Left ventricle myocardium inferior (tissue), 1 donor: ENCODE data around the gene SHH. TPM values are rescaled to one million over a fixed set of nuclear protein-coding genes. Genes with fewer than 3 reads are reported as not detected.

Source experiments
- DNase-seq: peaks from one replicate; pipeline ENCODE4 v3.0.0-alpha.2; 2020
- H3K27ac ChIP-seq: fragments of 200-600 bp; replicated peaks from 2 replicates; pipeline ENCODE4 v1.8.0; 2021
- H3K27me3 ChIP-seq: fragments of 200-600 bp; 2 replicates; pipeline ENCODE4 v1.8.0; 2021; ENCODE audit warnings: low read depth
- H3K36me3 ChIP-seq: fragments of 200-600 bp; 2 replicates; pipeline ENCODE4 v1.8.0; 2021
- H3K4me1 ChIP-seq: fragments of 200-600 bp; 2 replicates; pipeline ENCODE4 v1.8.0; 2021
- H3K4me3 ChIP-seq: fragments of 200-600 bp; 2 replicates; pipeline ENCODE4 v1.8.0; 2021; ENCODE audit warnings: mild to moderate bottlenecking, moderate library complexity
- H3K9me3 ChIP-seq: fragments of 200-600 bp; replicated peaks from 2 replicates; pipeline ENCODE4 v1.8.0; 2021
- intact Hi-C: fragments of 100-400 bp; cut with micrococcal nuclease; formaldehyde crosslinking; loops from one replicate; pipeline ENCODE4 v1.11.0; 2022
- total RNA-seq: library from RNA; stranded (reverse); fragmentation: NEBNext Ultra II Directional; extraction: Animal tissue kit (Norgen Biotek cat#: 25700); gene quantifications from one replicate; pipeline ENCODE4 v1.2.1, GENCODE V29; 2021
- TF ChIP-seq, protein P1 (sequence below): fragments of 200-600 bp; IDR thresholded peaks from 2 replicates; pipeline ENCODE4 v1.8.0; 2021; ENCODE audit warnings: antibody characterized with exemption, mild to moderate bottlenecking, borderline replicate concordance
- donor health status: DM: no; HTN: yes; CAD: no; lungs with severe emphysema.

The SHH gene
- total RNA-seq, 1 donor from 2014 or later: not detected

DNA sequence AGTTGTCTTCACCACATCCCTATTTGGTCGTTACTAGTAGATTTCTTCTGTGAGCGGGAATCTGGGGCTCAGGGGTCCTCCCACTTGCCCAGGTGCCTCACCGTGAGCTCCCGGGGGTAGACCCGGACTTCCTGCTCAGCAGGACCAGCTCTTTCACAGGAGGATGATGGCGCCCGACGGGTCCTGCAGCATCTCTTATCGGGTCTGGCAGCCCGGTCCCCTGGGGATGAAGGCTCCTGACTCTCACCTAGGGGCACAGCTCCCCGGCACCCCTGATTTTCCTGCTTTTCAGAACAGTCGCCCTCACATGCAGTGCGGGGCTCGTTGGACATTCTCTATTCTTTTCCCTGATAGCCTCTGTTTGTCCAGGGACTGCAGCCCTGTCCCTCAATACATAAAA lies 33.0 kb upstream of the SHH start:
- Histone ChIP-seq H3K36me3 (no peaks in the 10 kb centered on the region), H3K27me3 (peaks cover 89% of the 10 kb centered on the region), H3K4me1 (no peaks in the 10 kb centered on the region), H3K9me3 (no peaks in the 10 kb centered on the region), H3K27ac (no peak overlapping the region), H3K4me3 (no peak overlapping the region)
- TF ChIP-seq, protein P1, sequence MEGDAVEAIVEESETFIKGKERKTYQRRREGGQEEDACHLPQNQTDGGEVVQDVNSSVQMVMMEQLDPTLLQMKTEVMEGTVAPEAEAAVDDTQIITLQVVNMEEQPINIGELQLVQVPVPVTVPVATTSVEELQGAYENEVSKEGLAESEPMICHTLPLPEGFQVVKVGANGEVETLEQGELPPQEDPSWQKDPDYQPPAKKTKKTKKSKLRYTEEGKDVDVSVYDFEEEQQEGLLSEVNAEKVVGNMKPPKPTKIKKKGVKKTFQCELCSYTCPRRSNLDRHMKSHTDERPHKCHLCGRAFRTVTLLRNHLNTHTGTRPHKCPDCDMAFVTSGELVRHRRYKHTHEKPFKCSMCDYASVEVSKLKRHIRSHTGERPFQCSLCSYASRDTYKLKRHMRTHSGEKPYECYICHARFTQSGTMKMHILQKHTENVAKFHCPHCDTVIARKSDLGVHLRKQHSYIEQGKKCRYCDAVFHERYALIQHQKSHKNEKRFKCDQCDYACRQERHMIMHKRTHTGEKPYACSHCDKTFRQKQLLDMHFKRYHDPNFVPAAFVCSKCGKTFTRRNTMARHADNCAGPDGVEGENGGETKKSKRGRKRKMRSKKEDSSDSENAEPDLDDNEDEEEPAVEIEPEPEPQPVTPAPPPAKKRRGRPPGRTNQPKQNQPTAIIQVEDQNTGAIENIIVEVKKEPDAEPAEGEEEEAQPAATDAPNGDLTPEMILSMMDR: no peak
- DNase-seq: no peak
- intact Hi-C loops: no loop called here

DNA sequence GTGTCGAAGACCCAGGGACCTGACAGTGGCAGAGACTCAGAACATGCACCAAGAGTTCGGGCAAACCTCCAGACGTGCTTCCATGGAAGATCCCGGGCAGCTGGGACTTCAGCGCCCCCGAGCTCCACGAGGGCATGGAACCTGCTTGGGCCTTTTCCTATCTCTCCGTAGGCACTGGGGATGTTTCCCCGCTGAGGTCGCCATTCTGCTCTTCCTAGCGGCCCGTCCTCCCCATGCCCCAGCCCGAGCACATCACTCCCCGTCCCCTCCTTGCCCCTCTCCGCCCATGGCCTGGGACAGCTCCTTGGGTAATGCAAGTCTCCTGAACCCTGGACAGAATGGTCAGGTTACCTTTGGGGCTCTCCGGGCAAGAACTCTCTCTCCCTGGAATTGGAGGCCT lies 32.3 kb upstream of the SHH start:
- TF ChIP-seq, protein P1: no peak
- no peak for DNase-seq
- Histone ChIP-seq H3K27me3 (peaks cover 89% of the 10 kb centered on the region), H3K27ac (no peak overlapping the region), H3K9me3 (no peaks in the 10 kb centered on the region), H3K4me3 (no peak overlapping the region), H3K36me3 (no peaks in the 10 kb centered on the region), H3K4me1 (no peaks in the 10 kb centered on the region)
- intact Hi-C loops: no loop called here

DNA sequence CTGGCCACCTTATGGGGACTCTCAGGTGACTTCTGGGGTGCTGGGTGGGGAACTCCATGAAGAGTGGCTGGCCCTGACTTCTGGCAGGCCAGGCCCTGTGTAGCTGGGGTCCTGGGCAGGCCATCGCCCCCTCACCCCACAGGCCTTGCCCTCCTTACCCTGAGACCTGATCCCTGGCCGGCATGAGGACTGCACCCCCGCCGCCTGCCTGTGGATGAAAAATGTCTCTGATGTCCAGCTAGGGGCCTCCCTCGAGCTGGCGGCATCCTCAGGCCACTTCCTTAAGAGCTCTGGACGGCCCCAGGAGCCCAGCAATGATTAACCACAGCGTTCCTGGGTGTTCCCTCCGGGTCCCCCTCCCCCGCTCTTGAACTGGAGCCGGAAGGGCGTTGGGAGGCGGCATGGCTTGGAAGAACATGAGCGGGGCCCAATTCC lies 31.8 kb upstream of the SHH start:
- no peaks in the 10 kb centered on the region for H3K9me3 ChIP-seq
- H3K36me3 ChIP-seq: no peaks in the 10 kb centered on the region
- H3K27me3 ChIP-seq: peaks cover 89% of the 10 kb centered on the region
- no peak overlapping the region for H3K27ac ChIP-seq
- H3K4me3 ChIP-seq: no peak overlapping the region
- no peaks in the 10 kb centered on the region for H3K4me1 ChIP-seq
- TF ChIP-seq, protein P1: no peak
- no peak for DNase-seq
- intact Hi-C loops: no loop called here

DNA sequence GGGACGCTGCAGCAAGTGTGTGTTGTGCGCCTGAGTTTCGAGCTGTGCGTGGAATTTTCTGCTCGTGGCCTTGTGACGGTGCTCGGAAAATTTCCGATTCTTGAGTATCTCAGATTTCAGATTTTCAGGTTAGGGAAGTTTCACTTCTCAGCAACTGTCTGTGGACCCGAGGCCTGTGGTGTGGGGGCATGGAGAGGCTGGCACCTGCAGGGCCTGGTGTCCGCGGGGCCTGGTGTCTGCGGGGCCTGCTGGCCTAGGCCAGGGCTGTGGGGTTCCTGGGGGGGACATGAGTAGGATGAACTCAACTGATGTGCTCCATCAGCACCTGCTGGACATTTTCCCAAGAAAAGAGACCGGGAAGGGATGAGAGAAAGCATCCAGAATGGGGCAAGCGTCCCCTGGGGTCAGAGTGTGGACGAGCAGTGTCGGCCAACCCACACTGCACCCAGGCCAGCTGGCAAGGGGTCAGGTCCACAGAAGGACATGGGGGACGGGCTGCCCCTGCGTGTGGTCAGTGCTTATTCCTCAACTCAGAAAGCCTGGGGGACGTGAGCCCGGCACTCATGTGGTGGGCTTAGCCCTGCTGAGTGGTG lies 31.3 kb upstream of the SHH start:
- intact Hi-C loops: no loop called here
- no peak overlapping the region for H3K4me3 ChIP-seq
- TF ChIP-seq, protein P1: no peak
- no peak for DNase-seq
- peaks cover 89% of the 10 kb centered on the region for H3K27me3 ChIP-seq
- no peaks in the 10 kb centered on the region for H3K9me3 ChIP-seq
- H3K27ac ChIP-seq: no peak overlapping the region
- no peaks in the 10 kb centered on the region for H3K4me1 ChIP-seq
- no peaks in the 10 kb centered on the region for H3K36me3 ChIP-seq

DNA sequence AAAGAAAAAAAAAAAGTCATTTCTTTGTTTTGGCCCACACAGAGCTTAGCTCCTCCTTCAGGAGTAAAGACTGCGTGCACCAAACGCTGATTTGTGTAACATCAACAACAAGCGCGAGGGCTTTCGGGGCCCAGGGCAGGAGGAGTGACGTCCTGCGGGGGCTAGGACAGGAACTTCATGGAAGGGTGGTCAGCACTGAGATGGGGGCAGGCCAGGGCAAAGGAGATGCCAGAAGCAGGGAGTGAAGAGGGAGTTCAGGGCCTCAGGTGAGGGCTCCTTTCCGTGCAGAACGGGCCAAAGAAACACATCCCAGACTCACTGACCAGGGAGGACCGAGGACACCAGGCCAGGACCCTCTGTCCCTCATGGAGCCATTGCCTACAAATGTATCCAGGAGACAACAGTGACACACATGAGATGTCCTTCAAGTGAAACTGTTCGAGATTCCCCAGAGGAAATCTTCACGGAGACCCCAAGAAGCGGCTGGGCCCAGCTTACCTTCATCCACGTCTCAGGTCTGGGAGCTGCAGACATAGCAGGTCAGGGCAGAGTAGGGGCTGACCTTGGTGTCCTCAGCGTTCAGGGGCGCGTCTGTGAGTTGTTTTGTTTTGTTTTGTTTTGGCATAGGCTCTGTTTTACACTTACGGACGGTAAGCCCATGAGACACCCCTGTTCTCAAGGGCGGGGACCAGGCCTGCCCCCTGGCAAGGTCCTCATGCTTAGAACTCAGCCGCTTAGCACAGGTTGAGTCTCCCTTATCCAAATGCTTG lies 30.4 kb upstream of the SHH start:
- intact Hi-C loops: no loop called here
- Histone ChIP-seq H3K4me3 (no peak overlapping the region), H3K9me3 (no peaks in the 10 kb centered on the region), H3K4me1 (no peaks in the 10 kb centered on the region), H3K27me3 (peaks cover 92% of the 10 kb centered on the region), H3K36me3 (no peaks in the 10 kb centered on the region), H3K27ac (no peak overlapping the region)
- TF ChIP-seq, protein P1: no peak
- DNase-seq: no peak
